GM21423 (cell line): ENCODE measurements around the gene POLR3H.

ENCODE experiments used
- ATAC-seq: cut with Tn5 transposase; IDR thresholded peaks from one replicate; pipeline ENCODE4 v1.9.1; 2021; ENCODE audit warnings: mild to moderate bottlenecking, moderate library complexity; ENCODE audit not compliant: unreplicated experiment

POLR3H gene

DNA sequence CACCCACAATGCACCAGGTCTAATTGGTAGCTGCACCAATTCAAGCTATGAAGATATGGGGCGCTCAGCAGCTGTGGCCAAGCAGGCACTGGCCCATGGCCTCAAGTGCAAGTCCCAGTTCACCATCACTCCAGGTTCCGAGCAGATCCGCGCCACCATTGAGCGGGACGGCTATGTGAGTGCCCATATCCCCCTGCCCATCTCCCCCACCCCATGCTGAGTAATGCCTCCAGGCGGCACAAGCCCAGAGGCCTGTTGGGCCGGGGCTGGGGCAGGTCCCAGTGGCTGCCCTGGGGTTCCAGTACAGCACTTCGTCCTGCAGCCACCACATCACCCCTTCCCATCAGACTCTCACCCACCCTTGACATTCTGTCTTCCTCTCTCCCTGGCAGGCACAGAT is 21.5 kb downstream of the POLR3H start:
- no peak for ATAC-seq

DNA sequence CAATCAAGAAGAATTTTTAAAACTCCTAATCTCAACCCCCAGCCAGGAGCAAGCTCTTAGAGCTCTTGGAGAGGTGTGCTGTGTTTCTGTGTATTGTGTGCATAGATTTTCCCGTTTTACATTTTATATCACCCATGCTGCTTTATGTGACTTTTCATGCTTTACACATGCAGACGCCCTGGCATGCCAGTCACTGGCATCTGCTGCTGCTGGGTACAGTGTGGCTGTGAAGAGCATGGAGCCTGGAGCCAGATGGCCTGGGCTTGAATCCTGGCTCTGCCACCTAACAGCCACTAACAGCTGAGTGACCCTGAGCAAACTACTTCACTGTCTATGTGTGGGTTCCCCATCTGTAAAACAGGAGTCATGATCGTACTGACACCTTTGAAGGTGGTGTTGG is 23.1 kb downstream of the POLR3H start:
- no peak for ATAC-seq

DNA sequence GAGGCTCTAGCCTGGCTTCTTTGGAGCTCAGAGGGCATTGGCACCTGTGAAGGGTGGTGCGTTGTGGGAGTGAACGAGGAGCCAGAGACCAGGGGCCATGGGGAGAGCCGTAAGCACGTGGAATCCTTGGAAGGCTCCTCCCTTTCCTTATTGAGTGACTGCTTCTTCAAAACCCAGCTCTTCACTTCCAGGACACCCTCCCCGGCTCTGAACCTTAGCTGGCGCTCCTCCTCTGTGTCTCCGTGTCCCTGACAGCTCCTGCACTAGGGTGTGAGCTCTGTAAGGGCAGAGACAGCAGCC is 26.3 kb downstream of the POLR3H start:
- no peak for ATAC-seq

DNA sequence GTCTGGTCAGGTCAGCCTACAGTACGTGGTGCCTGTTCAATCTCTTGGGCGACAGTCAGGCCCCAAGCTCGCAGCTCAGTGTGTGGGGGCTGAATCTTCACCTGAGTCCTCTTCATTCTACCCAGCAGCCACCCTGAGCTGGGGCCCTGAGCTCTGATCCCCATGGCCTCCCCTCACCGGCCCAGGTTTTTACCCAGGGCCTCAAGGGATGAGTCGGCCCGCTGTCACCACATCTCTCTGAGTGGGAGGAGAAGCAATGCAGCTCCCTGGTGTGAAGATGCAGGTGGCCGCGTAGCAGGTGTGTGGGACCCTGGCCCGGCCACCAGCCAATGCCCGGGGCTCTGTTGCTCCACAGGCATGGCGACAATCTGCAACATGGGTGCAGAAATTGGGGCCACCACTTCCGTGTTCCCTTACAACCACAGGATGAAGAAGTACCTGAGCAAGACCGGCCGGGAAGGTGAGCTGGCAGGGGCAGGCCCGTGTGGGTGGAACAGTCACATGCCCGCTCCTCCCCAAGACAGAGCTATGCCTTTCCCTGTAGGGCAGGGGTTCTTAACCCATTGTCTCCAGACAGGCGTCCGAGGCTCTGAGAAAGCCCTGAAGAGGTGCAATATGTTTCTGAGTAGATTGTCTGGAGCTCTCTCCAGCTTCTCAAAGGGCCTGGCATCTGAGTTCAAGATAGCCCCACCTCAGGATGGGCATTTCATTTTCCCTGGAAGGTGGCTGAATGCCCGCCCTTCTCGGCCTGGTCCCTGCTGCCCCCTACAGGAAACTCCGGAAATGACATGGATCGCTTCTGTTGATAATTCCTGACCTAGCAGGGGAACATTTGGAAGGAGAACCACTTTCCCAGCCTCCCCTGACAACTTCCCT is 26.9 kb downstream of the POLR3H start:
- no peak for ATAC-seq

DNA sequence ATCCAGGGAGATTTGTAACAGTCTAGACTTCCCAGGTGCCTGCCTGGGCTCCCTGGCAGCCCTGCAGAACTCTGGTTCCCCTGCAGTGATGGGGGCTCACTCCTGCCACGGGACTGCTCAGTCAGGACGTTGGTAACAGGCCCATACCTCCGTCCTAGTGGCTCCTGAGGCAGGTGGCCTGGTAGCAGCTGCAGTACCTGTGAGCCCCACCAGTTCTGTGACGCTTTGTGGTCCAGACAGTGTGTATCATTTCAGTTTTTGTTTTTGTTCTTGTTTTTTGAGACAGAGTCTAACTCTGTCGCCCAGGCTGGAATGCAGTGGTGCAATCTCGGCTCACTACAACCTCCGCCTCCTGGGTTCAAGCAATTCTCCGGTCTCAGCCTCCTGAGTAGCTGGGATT is 27.8 kb downstream of the POLR3H start:
- ATAC-seq = no peak

DNA sequence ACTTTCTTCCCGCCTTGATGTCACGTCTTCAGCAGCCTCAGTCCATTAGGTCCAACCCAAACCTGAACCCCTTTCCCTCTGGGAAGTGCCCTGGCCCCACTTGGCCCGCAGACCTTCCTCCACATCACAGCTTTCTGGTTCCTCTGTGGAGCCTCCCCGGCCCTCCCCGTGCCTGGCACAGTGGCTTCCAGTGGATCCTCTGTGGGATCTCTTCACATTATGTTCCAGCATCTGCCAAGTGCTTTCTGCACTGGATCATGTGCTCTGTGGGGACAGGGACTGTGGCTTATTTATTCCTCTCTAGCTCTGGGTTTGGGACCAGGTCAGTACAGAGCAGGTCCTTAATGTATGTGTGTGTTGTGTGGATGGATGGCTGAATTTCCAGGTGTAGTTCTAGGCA is 30.9 kb downstream of the POLR3H start:
- no peak for ATAC-seq

DNA sequence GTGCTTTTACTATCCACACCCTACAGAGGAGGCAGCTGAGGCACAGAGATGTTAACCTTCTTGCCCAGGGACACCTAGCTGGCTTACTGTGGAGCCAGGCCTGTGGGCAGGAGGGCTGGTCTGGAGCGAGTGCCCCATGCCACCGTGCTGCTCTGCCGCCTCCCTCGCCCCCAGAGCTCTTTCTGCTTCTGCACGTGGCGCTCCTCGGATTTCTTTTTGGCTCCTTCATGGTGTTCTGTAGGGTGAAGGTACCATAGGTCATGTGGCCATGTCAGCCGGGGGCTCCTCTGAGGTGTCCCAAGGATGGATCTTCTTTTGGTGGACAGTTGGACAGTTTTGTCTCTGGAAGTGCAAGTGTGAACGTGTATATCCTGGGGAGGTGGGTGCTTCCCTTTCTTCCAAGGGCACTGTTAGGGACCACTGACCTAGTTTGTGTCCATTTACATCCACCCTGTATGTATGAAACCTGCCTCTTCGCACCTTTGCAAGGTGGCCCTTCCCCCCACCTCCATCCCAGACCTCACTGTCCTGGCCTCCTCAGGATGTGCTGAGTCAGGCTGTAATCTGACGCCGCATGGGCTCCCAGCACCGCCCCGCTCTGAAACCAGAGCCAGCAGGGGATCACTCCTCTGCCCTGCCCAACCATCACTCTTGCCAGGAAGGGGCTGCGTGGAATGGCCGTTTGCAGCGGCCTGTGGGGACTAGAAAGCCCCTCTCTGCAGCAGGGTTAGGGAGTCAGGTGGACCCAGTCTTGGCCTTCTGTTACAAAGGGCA is 31.7 kb downstream of the POLR3H start:
- no peak for ATAC-seq

DNA sequence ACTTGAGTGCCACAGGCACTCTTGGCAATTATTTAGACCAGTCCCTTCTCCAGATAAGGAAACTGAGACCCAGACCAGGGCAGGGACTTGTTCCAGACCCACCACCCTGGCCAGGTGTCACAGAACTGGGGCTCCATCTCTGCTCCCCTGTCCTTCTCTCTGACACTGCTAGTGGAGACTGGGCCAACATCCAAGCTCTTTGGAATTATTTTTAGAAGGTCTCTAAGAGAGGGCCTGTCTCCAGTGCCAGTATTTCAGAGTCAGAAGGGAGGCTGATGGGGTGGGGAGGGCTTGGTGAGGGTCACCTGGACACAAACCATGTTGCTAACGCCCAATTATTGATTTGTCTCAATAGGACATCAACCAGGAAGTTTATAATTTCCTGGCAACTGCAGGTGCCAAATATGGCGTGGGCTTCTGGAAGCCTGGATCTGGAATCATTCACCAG is 32.7 kb downstream of the POLR3H start:
- no peak for ATAC-seq

DNA sequence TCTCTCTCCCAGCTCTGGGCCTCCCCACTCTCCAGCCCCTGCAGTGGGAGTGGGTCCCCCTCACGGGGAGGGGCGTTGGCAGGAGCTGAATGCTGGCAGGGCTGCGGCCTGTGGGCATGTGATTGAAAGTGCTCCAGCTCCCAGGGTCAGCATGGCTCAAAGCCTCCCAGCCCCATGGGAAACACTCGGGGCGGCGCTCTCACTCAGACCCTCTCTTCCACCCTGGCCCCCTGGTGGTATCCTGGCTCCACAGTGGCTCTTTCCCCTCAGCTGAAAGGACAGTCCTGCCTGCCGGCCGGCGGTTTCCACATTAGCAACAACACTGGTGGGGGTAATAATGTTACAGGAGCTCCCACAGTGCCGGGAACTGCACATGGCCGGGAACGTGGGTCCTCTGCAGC is 35.5 kb downstream of the POLR3H start:
- ATAC-seq = no peak

DNA sequence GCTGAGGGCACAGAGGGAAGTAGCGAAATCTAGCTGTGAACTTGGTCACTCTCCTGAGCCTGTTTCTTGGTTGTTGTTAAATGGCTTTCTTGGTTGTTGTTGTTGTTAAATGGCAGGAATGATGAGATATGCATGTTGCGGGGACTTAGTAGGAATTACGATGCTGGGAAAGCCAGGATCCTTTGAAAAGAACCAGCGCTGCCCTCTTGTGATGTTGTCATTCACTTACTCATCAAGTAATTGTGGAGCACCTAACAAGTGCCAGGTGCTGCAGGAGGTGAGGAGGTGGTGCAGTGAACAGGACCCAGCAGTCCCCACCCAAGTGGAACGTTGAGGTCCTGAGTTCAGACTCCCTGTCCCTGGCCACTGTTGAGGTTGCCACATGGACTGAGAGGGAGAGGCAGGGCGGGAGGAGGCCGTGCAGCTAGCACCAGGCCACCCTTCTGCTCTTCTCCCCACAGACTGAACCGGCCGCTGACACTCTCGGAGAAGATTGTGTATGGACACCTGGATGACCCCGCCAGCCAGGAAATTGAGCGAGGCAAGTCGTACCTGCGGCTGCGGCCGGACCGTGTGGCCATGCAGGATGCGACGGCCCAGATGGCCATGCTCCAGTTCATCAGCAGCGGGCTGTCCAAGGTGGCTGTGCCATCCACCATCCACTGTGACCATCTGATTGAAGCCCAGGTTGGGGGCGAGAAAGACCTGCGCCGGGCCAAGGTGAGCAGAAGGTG is 36.8 kb downstream of the POLR3H start:
- no peak for ATAC-seq

DNA sequence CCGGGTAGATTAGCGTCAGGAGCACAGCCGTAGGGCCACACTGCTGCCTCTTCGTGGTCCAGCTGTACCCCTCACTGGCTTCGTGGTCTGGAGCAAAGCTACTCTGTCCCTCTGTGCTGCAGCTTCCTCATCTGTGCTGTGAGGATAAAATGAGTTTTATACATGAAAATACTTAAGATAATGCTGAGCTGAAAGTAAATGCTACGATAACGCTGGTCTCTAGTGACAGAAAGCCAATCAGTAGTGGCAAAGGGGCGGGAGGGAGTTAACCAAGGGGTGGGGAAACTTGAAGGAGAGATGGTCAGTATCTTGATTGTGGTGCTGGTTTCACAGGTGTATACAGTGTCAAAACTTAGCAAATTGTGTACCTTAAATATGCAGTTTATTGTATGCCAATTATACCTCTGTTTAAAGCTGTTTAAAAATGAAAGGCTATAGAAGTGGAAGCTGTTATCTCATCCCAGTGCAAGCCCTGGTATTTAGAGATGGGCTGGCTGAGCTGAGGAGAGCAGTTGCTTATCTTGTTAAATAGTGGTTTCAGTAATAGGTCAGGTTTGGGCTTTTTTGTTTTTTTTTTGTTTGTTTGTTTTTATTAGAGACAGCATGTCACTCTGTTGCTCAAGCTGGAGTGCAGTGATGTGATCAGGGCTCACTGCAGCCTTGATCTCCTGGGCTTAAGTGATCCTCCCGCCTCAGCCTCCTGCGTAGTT is 38.6 kb downstream of the POLR3H start:
- ATAC-seq = no peak

DNA sequence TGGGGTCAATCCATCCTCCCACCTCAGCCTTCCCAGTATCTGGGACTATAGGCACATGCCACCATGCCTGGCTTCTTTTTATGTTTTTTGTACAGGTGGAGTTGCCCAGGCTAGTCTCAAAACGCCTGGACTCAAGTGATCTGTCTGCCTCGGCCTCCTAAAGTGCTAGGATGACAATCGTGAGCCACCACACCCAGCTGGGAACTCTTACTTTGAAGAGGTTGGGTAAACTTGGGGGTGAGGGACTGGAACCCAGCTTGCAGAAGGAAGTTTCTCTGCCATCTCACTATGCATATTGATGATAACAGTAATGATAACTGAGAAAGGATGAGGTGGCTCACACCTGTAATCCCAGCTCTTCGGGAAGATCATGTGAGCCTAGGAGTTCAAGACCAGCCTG is 39.5 kb downstream of the POLR3H start:
- no peak for ATAC-seq

DNA sequence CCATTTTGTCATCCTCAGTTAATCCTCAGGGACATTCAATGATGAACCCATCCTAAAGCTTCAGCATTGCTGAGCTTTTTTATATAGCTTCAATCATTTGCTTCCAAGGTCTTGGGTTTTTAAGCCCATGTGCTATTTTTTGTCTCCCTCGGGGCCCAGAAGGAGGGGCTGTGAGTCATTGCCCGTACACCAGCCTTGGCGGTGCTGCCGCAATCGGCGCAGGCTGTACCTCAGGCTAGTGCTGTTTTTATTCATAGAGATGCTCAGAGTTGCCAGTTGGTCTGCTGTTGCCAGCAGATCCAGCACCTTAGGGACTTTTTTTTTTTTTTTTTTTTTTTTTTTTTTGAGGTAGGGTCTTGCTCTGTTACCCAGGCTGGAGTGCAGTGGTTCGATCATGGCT is 39.9 kb downstream of the POLR3H start:
- no peak for ATAC-seq

DNA sequence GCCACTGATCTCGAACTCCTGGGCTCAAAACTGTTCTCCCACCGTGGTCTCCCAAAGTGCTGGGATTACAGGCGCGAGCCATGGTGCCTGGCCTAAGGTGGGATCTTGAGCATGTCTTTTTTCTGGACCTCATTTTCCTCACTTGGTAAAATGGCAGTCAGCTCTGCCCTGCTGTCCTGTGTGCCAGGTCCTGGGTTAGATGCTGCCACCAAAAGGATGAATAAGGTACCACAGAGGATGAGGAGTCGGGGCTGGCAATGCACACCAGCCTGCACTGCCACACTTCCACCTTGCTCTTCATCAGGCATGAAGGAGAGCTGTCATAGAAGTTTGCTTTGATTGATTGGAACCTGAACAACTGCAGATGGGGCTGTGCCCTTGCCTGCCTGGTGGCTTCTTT is 43.1 kb downstream of the POLR3H start:
- no peak for ATAC-seq

DNA sequence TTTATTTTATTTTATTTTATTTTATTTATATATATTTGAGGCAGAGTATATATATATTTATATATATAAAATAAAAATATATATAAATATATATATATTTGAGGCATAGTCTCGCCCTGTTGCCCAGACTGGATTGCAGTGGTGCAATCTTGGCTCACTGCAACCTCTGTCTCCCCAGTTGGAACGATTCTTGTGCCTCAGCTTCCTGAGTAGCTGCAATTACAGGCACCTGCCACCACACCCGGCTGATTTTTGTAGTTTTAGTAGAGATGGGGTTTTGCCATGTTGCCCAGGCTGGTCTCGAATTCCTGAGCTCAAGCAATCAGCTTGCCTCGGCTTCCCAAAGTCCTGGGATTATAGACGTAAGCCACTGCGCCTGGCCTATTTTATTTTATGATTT is 44.0 kb downstream of the POLR3H start:
- no peak for ATAC-seq

DNA sequence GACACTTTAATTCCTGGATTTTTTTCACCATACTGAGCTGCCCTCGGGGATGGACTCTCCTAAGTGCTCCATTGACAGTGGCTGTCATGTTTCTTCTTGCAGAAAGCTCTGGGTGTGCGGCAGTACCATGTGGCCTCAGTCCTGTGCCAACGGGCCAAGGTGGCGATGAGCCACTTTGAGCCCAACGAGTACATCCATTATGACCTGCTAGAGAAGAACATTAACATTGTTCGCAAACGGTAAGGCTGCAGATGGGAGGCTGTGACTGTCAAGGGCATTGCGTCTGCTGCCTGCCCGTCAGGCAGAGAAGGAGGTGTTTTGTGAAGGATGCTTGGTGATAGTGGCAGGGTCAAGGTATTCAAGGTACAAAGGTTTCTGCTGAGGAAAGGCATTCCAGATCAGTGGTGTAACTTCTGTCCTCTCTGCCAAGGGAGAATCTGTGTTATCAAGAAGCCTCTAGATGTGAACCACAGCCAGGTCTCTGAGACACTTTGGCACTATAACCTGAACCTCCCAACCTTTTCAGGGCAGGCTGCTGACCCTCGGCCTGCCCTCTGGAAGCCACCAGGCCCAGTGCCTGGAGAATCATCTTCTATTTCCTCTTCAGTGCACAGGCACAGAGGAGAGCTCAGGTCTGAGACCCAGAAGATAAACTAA is 44.5 kb downstream of the POLR3H start:
- no peak for ATAC-seq

DNA sequence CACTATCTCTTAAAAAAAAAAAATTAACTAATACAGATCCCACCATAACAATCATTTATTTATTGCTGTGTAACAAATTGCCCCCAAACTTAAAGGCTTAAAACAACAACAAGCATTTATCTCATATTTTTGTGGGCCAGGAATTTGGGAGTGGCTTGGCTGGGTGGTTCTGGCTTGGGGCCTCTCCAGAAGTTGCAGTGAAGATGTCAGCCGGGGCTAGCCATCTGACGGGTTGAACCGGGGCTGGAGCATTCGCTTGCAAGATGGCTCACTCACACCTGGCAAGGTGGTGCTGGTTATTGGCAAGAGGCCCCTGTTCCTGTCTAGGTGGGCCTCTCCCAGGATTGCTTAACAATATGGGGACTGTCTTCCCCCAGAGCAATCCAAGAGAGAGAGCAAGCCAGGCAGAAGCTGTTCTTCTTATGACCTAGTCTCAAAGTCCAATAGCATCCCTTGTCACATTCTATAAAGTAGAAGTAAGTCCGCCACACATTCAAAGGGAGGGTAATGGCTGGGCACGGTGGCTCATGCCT is 45.9 kb downstream of the POLR3H start:
- no peak for ATAC-seq

DNA sequence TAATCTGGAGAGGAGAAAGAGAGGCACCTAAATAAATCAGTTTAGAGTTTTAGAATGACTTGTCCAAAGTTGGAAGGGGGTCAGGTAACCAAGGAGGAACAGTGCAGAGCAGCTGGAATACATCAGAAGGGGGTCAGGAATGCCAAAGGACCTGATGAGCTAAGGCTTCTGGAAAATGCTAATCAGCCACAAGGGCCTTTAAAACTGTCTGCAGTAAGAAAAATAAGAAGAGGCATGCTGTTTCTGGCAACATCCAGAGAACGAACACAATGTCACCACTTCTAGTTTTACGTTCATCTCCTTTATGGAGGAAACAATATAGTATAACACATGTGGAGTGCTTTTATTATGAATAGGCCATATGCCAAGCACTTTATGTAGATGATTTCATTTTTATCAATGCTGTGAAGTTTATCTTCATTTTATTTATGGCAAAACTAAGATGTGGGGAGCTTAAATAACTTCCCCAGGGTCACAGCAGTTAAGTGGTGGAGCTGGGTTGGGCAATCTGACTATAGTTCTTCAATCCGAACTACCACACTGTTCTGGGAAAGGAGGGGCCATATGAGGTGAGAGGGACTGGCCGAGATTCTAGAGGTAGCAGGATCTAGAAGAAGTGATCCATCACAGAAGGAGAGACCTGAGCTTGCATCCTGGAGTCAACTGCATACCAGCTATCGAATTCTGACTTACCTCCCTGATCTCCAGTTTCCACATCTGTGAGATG is 52.7 kb downstream of the POLR3H start:
- ATAC-seq = no peak

DNA sequence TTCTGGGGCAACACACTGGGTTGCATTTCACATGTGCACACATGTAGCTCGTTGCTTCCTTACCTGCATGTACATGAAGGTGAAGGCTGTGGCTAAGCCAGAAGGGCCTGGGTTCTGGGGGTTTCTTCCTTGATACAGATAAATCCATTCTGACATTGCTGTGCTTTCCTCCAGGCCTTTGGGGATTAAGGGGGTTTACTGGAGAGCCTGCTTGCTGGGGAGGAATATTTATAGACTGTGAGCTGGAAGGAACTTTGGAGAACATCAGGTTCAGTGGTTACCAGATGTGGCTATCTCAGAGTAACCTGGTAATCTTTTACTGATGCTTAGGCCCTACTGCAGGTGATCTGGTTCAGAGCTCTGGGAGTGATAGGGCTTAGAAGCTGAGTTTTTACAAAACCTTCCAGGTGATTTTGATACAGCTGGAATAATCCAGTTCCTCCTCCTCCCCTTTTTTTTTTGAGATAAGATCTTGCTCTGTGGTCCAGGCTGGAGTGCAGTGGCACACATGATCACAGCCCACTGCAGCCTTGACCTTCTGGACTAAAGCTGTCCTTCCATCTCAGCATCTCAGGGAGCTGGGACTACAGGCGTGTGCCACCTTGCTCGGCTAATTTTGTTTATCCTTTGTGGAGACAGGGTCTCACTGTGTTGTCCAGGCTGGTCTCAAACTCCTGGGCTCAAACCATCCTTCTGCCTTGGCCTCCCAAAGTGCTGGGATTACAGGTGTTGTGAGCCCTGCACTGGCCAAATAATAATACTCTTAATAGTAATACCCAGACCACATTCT is 55.5 kb downstream of the POLR3H start:
- ATAC-seq = no peak
